OCI-LY1 (cell line): ENCODE results near the gene PEF1.

ENCODE experiments used
- H2AFZ ChIP-seq: fragments of 200-600 bp; sonication (generic), shearing (Covaris generic); 2 replicates; pipeline ENCODE4 v1.6.0; 2014; ENCODE audit warnings: antibody characterized with exemption, mild to moderate bottlenecking, low read length
- H3F3A ChIP-seq: fragments of 200-600 bp; sonication (generic), shearing (Covaris generic); 2 replicates; pipeline ENCODE4 v1.6.0; 2014; ENCODE audit warnings: mild to moderate bottlenecking, antibody characterized with exemption, low read length, moderate library complexity; ENCODE audit not compliant: insufficient read depth
- H3K27ac ChIP-seq: fragments of 200-600 bp; sonication (generic); 2 replicates; pipeline ENCODE4 v1.5.1; 2014; ENCODE audit warnings: low read length, mixed run types, mild to moderate bottlenecking, low read depth; ENCODE audit not compliant: poor library complexity, severe bottlenecking
- H3K27me3 ChIP-seq: fragments of 200-600 bp; sonication (generic); 2 replicates; pipeline ENCODE4 v1.6.0; 2014; ENCODE audit warnings: antibody characterized with exemption, mild to moderate bottlenecking, low read length, moderate library complexity; ENCODE audit not compliant: insufficient read depth
- H3K36me3 ChIP-seq: fragments of 200-600 bp; sonication (generic); 2 replicates; pipeline ENCODE4 v1.6.1; 2014; ENCODE audit warnings: mild to moderate bottlenecking, antibody characterized with exemption, low read length, moderate library complexity, mixed read lengths; ENCODE audit not compliant: insufficient read depth
- H3K4me1 ChIP-seq: fragments of 200-600 bp; sonication (generic); 2 replicates; pipeline ENCODE4 v1.5.1; 2014; ENCODE audit warnings: mild to moderate bottlenecking, low read length, moderate library complexity; ENCODE audit not compliant: insufficient read depth, severe bottlenecking
- H3K4me2 ChIP-seq: fragments of 200-600 bp; sonication (generic), shearing (Covaris generic); 2 replicates; pipeline ENCODE4 v1.6.1; 2014; ENCODE audit warnings: low read length
- H3K4me3 ChIP-seq: fragments of 200-600 bp; sonication (generic); 2 replicates; pipeline ENCODE4 v1.5.1; 2014; ENCODE audit warnings: low read length, low read depth, mild to moderate bottlenecking, mixed read lengths; ENCODE audit not compliant: poor library complexity, severe bottlenecking
- H3K79me2 ChIP-seq: fragments of 200-600 bp; shearing (Covaris generic); 2 replicates; pipeline ENCODE4 v1.6.1; 2016; ENCODE audit warnings: mixed run types, low read length, mixed read lengths; ENCODE audit not compliant: insufficient read depth
- H3K9ac ChIP-seq: fragments of 200-600 bp; sonication (generic), shearing (Covaris generic); 2 replicates; pipeline ENCODE4 v1.6.1; 2014; ENCODE audit warnings: mild to moderate bottlenecking, low read length, mixed read lengths
- H3K9me2 ChIP-seq: fragments of 200-600 bp; sonication (generic), shearing (Covaris generic); 2 replicates; pipeline ENCODE4 v1.6.1; 2014; ENCODE audit warnings: low read depth, mild to moderate bottlenecking, low read length, mixed read lengths
- H3K9me3 ChIP-seq: fragments of 200-600 bp; shearing (Covaris generic); 2 replicates; pipeline ENCODE4 v1.6.1; 2014; ENCODE audit warnings: low read length, mixed read lengths
- H4K20me1 ChIP-seq: fragments of 200-600 bp; sonication (generic), shearing (Covaris generic); 2 replicates; pipeline ENCODE4 v1.6.0; 2016; ENCODE audit warnings: mild to moderate bottlenecking, low read length; ENCODE audit not compliant: insufficient read depth
- CTCF ChIP-seq: fragments of 200-600 bp; sonication (generic), shearing (Covaris generic); IDR thresholded peaks from 2 replicates; pipeline ENCODE4 v1.5.1; 2017; ENCODE audit warnings: mild to moderate bottlenecking, antibody characterized with exemption, low read length, moderate library complexity, mixed read lengths
- EZH2 ChIP-seq: fragments of 200-600 bp; sonication (generic), shearing (Covaris generic); IDR thresholded peaks from 2 replicates; pipeline ENCODE4 v1.8.0; 2017; ENCODE audit warnings: borderline replicate concordance, mixed run types, mild to moderate bottlenecking, antibody characterized with exemption, low read length, moderate library complexity, mixed read lengths

PEF1 gene

GRCh38 chr1:31655756-31656155 is 11.1 kb upstream of the PEF1 start:
- H4K20me1 ChIP-seq = no peaks in the 10 kb centered on the region
- H2AFZ ChIP-seq = no peak overlapping the region
- TF ChIP-seq CTCF (no peak), EZH2 (no peak)
- peaks cover 5% of the 10 kb centered on the region; the same call in 1 of the 2 replicates for H3K27me3 ChIP-seq
- H3K36me3 ChIP-seq = no peaks in the 10 kb centered on the region
- H3K4me1 ChIP-seq = no peaks in the 10 kb centered on the region
- no peaks in the 10 kb centered on the region for H3K9me3 ChIP-seq
- no peak overlapping the region for H3K4me2 ChIP-seq
- no peaks in the 10 kb centered on the region for H3K9me2 ChIP-seq
- H3K9ac ChIP-seq = no peak overlapping the region
- no peaks in the 10 kb centered on the region for H3K79me2 ChIP-seq
- H3K27ac ChIP-seq = no peak overlapping the region
- H3K4me3 ChIP-seq = no peak overlapping the region
- no peaks in the 10 kb centered on the region for H3F3A ChIP-seq

GRCh38 chr1:31655104-31655503 is 10.4 kb upstream of the PEF1 start:
- H3K4me2 ChIP-seq = no peak overlapping the region
- no peak overlapping the region for H3K27ac ChIP-seq

GRCh38 chr1:31654474-31654776 is 9.7 kb upstream of the PEF1 start:
- no peak overlapping the region for H3K27ac ChIP-seq
- no peak overlapping the region for H3K9ac ChIP-seq
- H3K79me2 ChIP-seq = no peaks in the 10 kb centered on the region
- no peaks in the 10 kb centered on the region for H3K9me3 ChIP-seq
- no peak overlapping the region for H2AFZ ChIP-seq
- no peak for TF ChIP-seq CTCF
- no peak for TF ChIP-seq EZH2
- no peaks in the 10 kb centered on the region for H4K20me1 ChIP-seq
- H3K4me3 ChIP-seq = no peak overlapping the region
- H3K4me1 ChIP-seq = no peaks in the 10 kb centered on the region
- H3K27me3 ChIP-seq = peaks cover 5% of the 10 kb centered on the region; the same call in 1 of the 2 replicates
- no peak overlapping the region for H3K4me2 ChIP-seq
- no peaks in the 10 kb centered on the region for H3F3A ChIP-seq
- H3K9me2 ChIP-seq = no peaks in the 10 kb centered on the region
- H3K36me3 ChIP-seq = no peaks in the 10 kb centered on the region

More at GRCh38 chr1:31655104-31655503, 10.4 kb upstream of the PEF1 start:
- Histone ChIP-seq H3K4me3 (no peak overlapping the region), H3K9ac (no peak overlapping the region), H4K20me1 (no peaks in the 10 kb centered on the region), H3K36me3 (no peaks in the 10 kb centered on the region), H3K27me3 (peaks cover 5% of the 10 kb centered on the region; the same call in 1 of the 2 replicates), H3K9me2 (no peaks in the 10 kb centered on the region), H3F3A (no peaks in the 10 kb centered on the region), H3K9me3 (no peaks in the 10 kb centered on the region), H3K4me1 (no peaks in the 10 kb centered on the region), H3K79me2 (no peaks in the 10 kb centered on the region), H2AFZ (no peak overlapping the region)
- TF ChIP-seq EZH2 = no peak
- no peak for TF ChIP-seq CTCF
